Germinal center (tissue), 1 donor: ENCODE data around the gene SEMA6A.

ENCODE experiments used
- DNase-seq: peaks from one replicate; pipeline ENCODE4 v3.0.0; 2012; ENCODE audit warnings: mixed read lengths, low spot score

The SEMA6A gene

DNA sequence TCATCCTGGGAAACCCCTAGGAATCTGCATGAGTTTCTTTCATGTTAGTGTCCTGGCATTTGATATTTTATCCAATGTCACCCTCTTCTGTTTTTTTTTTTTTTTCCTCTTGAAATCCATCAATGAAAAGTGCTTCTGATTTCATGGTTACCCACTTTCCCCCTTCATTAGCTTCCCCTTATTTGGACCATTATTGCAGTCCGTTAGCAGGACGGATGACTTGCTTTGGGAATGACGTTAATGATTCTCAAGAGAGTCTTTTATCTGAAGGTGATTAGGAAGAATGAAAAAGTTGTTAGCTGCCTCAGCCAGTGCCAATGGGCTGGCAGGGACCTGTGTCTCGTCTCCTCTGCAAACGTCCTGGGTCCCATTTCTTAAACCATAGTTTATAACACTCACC is 134.7 kb downstream of the SEMA6A start:
- DNase-seq: no peak

DNA sequence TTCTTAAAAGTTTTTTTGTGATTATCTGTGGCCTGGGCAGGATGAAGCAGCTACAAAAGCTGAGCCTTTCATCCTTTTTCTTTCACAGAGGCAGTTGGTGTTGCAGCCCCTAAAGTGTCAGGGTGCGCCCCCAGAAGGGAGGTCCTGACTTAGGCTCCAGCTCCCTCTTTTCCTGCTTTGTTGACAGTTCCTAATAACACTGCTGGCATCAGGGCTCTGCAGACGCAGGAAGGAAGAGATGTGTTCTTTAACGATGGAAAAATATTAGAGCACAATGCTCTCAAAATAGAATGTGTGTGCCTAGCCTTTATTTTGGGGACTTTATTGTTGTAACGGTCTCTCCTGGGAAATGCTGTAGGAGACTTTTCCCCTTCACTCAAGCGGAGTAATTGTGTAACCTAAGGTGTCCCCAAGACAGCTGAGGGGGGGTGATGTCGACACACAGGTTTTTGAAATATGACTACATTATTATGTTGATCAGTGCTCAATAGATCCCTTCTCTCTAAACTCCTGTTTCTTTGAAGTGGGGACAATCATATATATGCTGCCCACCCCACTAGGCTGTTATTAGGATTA is 135.6 kb downstream of the SEMA6A start:
- no peak for DNase-seq

DNA sequence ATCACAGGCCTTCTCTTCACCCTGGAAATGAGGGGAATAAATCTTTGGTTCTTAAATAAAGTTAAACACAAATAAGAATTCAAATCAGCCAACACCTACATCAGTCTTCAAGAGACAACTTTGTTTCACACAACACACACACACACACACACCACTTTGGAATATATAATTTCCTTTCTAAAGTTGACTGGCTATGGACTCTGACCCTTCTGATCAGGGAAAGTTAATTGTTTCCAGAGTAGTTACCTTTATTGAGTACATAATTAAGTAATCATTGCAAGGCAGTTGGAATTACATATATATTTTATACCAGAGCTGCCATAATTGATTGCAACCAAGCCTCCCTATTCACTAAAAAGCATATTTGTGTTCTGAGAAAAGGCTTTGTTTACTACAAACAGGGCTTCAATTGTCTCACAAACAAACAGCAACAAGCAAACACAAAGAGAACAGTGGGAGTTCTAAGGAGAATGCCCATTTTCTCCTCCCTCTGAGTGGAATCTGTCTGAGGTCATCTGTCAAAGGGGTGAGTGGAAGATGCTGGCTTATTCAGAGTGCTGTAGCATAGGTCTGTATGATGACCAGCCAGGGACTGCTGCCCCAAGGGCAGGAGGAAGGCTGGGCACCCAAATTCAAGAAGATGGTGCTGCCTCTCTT is 136.6 kb downstream of the SEMA6A start:
- no peak for DNase-seq

DNA sequence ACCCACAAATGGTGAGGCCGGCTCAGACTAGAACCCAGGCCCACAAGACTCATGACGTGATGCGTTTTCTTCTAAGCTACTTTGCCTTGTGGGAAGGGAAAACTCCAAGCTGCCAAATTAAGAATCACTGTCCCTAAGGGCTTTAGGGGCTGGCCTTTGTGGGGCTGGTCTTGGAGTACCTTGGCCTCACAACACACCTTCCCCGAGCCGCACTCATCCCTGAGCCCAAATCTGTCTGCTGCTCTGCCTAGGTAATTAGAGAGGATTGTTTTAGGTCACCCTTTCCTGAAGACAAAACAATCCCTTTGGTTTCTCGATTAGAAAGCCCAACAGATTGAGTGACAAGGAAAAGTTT is 137.3 kb downstream of the SEMA6A start:
- no peak for DNase-seq

DNA sequence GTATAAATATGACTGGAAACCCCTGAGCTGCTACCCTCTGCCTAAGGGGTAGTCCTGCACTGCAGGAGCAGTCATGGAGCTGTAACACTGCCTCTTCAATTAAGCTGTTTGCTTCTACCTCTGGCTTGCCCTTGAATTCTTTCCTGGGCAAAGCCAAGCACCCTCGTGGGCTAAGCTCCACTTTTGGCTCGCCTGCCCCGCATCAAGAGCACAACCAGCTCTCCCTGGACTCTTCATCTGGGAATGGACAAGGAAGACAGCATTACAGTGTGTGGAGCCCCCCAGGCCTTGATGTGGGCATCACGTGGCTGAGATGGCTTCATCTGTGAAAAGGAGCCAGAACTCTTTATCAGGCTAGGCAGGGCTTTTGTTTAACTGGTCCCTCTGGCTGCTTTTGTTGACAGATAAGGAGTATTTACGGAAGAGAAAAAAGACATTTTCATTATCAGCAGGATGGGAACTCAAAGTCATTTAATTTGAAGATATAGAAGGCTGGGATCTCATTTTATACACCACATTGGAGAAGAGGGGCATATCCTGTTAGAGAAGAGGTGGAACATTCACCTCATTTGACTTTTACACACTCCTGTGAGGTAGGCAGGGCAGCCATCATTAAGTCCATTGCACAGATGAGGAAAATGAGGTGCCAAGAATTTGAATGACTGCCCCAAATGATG is 137.8 kb downstream of the SEMA6A start:
- no peak for DNase-seq

DNA sequence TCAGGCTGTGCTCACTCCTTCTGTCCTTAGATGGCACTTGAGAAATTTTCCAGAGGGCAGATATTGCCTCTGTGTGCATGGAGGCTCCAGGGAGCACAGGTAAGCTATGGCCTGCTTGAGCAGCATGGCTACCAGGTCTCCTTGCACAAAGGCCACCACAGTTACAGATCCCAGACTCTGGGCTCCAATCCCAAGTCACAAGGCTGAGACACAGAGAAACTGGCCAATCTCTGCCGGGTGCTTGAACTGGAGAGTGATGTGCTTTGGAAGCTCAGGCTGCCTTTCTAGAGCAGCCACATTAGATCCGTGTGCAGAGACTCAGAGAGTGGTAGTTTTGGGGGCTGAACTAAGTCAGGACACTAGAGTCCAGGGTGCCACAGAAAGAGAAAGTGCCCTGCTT is 145.7 kb downstream of the SEMA6A start:
- DNase-seq: no peak

DNA sequence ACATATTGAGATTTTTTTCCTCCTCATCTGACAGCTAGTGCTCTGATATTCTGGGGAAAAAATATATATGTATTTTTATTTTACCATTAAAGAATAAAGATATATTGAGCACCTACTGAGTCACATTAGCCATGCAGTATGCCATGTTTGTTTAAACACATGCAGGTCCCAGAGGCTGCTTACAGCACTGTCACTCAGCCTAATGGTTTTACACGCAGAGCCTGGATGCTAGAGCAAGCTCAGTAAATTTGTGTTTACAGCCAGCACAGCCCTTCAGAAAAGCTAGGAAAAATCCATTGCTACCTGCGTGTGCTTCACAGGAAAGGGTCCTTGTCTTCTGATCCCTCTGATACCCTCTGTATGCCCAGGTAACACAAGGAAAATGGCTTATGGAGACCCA is 146.2 kb downstream of the SEMA6A start:
- no peak for DNase-seq

DNA sequence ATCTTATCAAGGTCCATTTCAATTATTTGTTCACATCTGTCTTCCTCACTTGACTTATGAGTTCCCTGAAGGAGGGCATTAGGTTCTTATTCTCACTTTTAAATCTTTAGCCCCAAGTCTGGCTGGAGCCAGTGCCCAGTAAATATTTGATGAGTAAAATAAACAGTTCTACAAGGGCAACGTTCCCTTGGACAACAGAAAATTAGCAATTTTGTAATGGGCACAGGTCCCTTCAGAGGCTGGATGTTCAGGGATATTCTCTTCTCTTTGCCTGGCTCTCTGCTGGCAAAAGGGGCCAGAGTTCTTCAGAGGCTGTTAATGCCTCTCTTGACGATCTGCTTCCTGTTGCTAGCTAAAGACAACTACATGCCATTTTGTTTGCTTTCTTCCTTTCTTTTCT is 149.7 kb downstream of the SEMA6A start:
- DNase-seq: no peak

DNA sequence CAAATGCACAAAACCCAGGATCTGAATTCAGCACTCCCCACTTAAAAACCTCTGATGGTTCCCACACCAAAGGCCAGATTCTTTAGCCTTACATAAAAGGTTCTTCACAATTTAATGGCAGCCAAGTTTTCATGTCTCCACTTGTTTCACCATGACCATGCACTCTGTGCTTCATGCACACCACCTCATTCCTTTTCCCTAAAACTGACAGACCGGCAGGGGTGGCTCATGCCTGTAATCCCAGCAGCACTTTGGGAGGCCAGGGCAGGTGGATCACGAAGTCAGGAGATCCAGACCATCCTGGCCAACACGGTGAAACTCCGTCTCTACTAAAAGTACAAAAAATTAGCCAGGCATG is 150.4 kb downstream of the SEMA6A start:
- no peak for DNase-seq

DNA sequence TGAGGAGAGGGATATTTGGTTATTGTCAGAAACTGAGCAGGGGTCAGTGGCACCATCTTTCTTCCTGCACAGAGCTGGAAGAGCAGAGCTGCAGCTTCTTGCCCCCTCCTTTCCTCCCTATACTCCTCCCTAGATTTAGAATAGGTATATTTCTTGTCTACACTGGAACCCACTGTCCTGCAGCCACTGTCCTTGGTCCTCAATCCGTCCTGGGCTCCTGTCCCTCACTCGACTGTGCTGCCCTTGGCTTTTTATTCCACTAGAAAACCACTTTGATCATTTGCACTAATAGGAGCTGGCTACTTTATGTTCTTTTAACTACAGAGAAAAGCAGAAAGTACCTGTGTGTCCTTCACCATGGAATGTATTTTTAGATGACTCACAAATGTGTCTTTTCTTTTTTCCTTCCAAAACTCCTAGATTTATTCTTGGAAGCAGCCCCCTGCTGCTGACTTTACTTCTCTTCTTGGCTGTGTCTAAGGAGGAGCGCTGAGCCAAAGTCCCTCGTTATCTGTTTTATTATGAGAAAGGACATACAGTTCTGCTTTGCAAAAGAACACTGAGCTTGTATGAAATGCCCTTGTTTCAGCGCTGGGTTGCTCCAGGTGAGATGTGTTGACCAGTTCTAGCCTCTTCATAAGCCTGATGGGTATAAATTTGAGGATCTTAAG is 150.9 kb downstream of the SEMA6A start:
- DNase-seq: no peak

DNA sequence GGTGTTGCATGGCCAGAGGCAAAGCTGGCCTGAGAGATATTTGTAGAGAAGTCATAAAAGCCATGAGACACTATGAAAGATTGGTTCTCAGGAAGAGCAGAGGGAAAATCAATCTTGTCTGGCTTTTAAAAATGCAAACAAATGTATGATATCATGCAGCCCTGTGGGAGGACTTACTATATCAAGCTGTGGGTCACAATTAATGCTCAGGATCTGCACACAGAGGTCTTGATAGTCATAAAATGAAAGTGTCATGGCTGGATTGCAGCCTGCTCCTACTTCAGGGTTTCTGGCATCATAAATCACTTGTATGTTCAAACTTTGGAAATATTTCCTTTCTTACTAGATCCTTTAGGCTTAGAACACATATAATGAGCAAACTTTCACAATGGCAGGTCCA is 151.5 kb downstream of the SEMA6A start:
- no peak for DNase-seq

DNA sequence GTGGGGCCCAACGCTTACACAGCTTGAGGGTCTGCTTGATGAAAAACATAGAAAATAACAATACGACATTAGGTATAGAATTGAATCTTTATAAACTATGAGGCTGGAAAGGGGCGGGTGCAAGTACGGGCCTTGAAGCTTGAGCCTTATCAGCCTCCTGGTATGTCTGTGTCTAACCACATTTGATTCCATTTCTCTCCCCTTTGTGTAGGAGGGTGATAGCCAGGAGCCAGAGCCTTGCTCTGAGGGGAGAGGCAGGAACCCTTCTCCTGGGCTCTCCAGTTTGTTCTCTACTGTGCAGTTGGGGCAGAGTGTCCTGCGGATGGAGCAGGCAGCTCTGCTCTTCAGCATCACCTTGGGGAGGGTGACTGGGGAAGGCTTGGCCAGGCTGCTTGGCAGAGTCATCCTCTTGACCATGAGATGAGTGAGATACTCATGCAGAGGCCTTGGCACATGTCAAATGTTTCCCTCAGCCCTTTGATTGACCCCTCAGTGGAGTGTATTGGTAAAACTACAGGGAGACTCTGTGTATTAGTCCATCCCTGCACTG is 153.5 kb downstream of the SEMA6A start:
- DNase-seq: no peak

DNA sequence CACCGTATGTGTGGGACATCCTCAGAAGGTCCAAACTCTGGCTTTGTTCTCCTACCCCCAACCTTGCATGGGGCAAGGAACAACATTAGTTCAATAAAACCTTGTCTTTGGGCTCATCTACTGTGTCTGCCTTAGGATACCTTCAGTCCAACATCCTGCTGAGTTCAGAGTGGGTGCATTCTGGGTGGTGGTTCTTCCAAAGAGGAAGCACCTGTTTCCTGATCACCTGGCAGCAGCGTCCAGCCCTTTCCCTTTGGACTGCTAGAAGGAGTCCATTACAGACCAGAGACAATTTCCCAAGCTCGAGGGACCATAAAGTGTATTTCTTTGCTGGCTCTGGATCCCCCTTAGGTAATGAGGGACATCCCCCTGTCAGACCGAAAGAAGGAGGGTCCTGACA is 154.1 kb downstream of the SEMA6A start:
- no peak for DNase-seq

DNA sequence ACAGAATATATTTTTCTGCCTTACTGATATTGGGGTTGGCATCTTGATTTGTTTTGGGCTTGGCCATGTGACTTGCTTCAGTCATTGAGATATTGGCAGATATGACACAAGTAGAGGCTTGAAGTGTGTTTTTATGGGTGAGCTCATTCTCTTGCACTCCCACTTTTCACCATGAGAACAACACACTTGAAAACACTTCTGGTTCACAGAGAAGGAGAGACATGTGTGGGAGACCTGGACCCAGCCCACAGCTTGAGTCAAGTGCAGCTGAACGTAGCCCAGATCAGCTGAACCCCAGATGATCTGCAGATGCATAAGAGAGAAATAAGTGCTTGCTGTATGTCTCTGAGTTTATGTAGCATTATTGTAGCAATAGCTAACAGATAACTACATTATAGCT is 155.4 kb downstream of the SEMA6A start:
- no peak for DNase-seq

DNA sequence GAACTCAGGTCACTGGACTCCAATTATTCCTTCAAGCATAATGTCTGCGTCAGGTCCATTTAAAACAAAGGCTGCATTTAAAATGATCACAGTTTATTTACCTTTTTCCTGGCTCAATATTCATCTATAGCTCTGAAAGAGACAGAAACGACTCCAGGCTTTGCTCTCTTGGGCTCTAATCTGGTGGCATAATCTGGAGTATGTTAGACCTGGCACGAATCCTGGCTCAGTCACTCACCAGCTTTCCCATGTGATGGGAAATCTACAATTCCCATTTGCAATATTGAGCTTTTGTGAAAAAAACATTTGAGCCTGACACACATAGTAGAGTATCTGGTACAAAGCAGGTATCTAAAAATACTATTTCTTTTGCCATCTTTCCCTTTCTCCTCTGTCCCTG is 155.8 kb downstream of the SEMA6A start:
- DNase-seq: no peak

DNA sequence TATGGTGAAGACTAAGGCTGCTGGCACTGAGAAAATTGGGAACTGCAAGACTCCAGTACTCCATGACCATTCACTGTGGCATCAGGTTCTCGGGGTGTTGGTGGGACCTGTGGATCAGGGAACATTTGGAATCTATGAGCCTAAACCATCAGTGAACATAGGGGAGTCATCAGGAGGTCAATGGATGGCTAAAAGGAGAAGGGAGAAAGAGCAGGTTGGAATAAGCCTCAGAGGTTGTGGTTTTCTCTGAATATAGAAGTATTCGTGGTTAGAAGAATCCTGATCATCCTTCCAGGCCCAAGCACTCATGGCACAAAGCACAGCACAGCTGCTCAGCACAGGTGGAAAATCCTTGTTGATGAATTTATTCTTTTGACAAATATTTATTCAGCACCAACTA is 156.6 kb downstream of the SEMA6A start:
- no peak for DNase-seq

DNA sequence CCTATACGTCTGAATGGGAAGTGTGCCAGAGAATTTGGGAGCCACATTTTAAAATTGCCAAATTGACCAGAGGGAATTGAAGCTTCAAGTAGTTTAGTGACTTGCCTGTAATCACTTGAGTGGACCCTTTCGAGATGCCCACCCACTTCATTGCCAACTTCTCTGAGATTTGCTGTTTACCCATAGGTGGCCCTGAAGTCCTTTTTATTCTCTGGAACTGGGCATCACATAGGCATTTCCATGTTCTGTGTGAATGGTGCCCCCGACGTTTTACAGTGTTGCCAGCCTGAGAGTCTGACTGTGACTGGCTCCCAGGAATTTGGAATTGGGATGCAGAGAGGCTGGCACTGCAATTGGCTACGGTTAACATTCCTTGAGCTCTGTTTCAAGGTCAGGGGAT is 158.6 kb downstream of the SEMA6A start:
- no peak for DNase-seq

DNA sequence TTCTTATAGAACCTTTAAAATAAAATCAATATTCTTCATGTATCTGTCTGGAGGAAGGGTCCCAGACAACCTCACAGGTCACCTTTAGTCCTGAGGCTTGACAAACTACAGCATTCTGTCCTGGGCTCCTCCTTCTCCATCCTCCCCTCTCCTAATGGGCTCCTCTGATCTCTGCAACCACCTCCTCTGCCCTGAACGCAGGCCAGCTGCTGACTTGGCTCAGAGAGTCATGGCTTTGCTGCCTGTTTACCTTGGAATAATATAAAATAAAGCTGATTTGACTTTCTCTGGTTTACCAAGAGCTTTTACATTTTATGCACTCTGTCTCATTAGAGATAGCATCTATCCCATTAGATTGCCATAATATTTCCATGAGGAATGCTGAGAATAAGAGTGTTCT is 159.4 kb downstream of the SEMA6A start:
- no peak for DNase-seq

DNA sequence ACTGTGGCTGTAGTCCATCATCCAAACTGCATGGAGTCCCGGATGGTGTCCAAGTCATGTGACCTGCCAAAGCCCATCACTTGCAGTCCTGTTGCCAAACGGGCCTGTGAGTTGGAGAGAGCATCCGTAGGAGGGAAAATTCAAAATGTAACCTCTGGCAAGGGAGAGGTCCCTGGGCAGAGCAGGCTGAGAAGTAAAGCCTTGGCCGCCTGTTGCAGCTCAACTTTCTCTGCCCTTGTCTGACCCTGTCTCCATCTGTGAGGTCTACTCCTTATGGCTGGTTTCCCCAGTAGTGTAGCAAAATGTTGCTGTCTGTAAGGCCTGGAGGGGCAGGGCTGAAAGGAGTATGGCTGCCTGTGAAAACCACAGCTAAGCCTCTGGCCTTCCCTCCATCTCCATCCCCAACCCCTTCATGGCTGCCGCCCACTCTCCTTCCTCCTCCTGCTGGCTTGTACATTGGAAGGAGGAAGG is 163.5 kb downstream of the SEMA6A start:
- no peak for DNase-seq

DNA sequence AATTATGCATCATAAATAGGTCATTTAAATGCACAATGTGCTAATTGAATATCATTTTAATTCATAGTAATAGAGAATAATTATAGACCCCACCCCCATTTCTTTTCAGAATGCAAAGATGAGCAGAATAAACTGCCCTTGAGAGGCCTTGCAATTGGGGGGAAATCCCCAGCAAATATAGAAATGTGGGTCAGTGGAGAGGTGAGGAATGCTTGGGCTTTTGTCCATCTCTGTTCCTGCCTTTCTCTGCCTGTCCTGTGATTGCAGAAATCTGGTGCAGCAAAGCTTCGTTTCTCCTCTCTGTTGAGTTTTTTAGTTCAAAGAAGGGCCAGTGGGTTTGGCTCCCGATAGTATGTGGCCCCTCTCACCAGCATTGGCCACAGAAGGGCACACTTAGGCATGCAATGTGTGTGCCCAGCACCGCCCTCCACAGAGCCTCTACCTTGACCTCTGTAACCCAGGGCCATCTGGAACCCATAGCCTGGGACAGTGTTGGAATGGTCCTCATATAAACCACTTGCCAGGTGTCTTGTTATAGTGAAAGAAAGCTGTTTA is 164.2 kb downstream of the SEMA6A start:
- DNase-seq: no peak

DNA sequence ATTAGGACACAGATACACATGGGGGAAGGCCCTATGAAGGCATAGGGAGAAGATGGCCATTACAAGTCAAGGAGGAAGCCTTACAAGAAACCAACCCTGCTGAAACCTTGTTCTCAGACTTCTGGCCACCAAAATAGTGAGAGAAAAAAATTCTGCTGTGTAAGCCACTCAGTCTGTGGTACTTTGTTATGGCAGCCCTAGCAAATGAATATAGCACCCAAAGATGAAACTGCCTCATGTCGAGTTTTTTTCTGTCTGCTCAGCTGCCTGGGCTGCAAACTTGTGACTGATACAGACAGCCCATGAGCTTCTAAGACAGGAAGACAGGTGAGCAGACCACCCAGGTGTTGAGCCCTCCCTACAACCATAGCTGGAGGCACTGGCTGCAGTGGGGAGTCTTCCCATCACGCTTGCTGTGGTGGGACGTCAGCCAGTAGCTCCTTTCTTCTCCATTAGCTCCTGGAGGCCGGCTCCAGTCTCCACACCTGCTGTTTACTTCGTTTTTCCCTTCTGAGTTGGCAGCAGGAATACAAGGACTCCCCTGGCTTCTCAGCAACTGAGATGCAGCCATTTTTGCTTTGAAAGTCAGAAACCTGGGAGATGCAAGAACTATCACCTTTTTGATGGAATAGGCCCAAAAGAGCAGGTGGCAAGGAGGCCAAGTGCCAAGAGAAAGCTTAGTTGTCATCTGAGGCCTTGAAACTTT is 164.9 kb downstream of the SEMA6A start:
- no peak for DNase-seq
